ENCODE results near the gene ZNF428. TPM values are rescaled to one million over a fixed set of nuclear protein-coding genes. Genes with fewer than 3 reads are reported as not detected.
A peak's percentile ranks its signal among the peaks of the same experiment; 100 is the strongest.
"Not testable (repeated sequence)": the region's sequence is repeated elsewhere in the genome, so short reads cannot be mapped to it uniquely, and the experiment has no call there.

The ZNF428 gene
- total and polyA plus RNA-seq, 2 experiments from 2014 or later = 40.2 to 74.9 TPM

- Histone ChIP-seq H3K9me3 (ENCODE audit: low read depth) (no peaks in the 10 kb centered on the region), H4K20me1 (ENCODE audit: insufficient read depth, poor library complexity, severe bottlenecking) (no peaks in the 10 kb centered on the region), H2AFZ (no peak overlapping the region), H3K4me3 (no peak overlapping the region), H3K27me3 (no peaks in the 10 kb centered on the region), H3K4me1 (ENCODE audit: insufficient read depth) (no peaks in the 10 kb centered on the region), H3K9me2 (replicated peaks; ENCODE audit: insufficient read depth) (no peaks in the 10 kb centered on the region), H3K36me3 (replicated peaks; ENCODE audit: insufficient read depth, low read depth) (no peaks in the 10 kb centered on the region), H3K4me2 (no peak overlapping the region), H3K79me2 (no peaks in the 10 kb centered on the region), H3K27ac (no peak overlapping the region)
- TF ChIP-seq EZH2phosphoT487 (IDR thresholded peaks at IDR 0.05; ENCODE audit: low read depth, severe bottlenecking, unreplicated experiment) (no peak), CTCF (IDR thresholded peaks at IDR 0.05; ENCODE audit: poor library complexity) (peak; percentile 67), EZH2 (IDR thresholded peaks at IDR 0.05; ENCODE audit: borderline replicate concordance) (no peak)
- WGBS (ENCODE audit: low lambda C conversion rate, missing lambda C conversion rate) = 74% methylated on average over 14 of the region's 14 CpGs
- peak; percentile 78 for DNase-seq (ENCODE audit: low spot score)
Observed at GRCh38 chr19:43651758-43652545, 32.5 kb upstream of the ZNF428 start.

- H3K4me3 ChIP-seq; H2AFZ ChIP-seq; H3K36me3 ChIP-seq (replicated peaks; ENCODE audit: insufficient read depth, low read depth); H3K9me3 ChIP-seq (ENCODE audit: low read depth); DNase-seq (ENCODE audit: low spot score); H3K79me2 ChIP-seq; H3K27ac ChIP-seq; H4K20me1 ChIP-seq (ENCODE audit: insufficient read depth, poor library complexity, severe bottlenecking); H3K4me1 ChIP-seq (ENCODE audit: insufficient read depth); H3K27me3 ChIP-seq; H3K9me2 ChIP-seq (replicated peaks; ENCODE audit: insufficient read depth); H3K4me2 ChIP-seq: not testable (repeated sequence)
- WGBS (ENCODE audit: low lambda C conversion rate, missing lambda C conversion rate) = 94% methylated on average over 6 of the region's 7 CpGs
Observed at GRCh38 chr19:43650276-43650675, 30.8 kb upstream of the ZNF428 start.

- no peaks in the 10 kb centered on the region for H3K79me2 ChIP-seq
- H3K9me2 ChIP-seq (replicated peaks; ENCODE audit: insufficient read depth) = no peaks in the 10 kb centered on the region
- H3K9me3 ChIP-seq (ENCODE audit: low read depth) = no peaks in the 10 kb centered on the region
- DNase-seq (ENCODE audit: low spot score) = no peak
- TF ChIP-seq EZH2phosphoT487 (IDR thresholded peaks at IDR 0.05; ENCODE audit: low read depth, severe bottlenecking, unreplicated experiment) = no peak
- TF ChIP-seq CTCF (IDR thresholded peaks at IDR 0.05; ENCODE audit: poor library complexity) = no peak
- TF ChIP-seq EZH2 (IDR thresholded peaks at IDR 0.05; ENCODE audit: borderline replicate concordance) = no peak
- no peaks in the 10 kb centered on the region for H4K20me1 ChIP-seq (ENCODE audit: insufficient read depth, poor library complexity, severe bottlenecking)
- no peak overlapping the region for H2AFZ ChIP-seq
- H3K4me3 ChIP-seq = no peak overlapping the region
- no peaks in the 10 kb centered on the region for H3K4me1 ChIP-seq (ENCODE audit: insufficient read depth)
- H3K4me2 ChIP-seq = no peak overlapping the region
- no peaks in the 10 kb centered on the region for H3K36me3 ChIP-seq (replicated peaks; ENCODE audit: insufficient read depth, low read depth)
- H3K27me3 ChIP-seq = no peaks in the 10 kb centered on the region
- 100% methylated on average over 2 of the region's 2 CpGs for WGBS (ENCODE audit: low lambda C conversion rate, missing lambda C conversion rate)
- no peak overlapping the region for H3K27ac ChIP-seq
Observed at GRCh38 chr19:43649514-43649913, 30.1 kb upstream of the ZNF428 start.

GRCh38 chr19:43648633-43649032 lies 29.2 kb upstream of the ZNF428 start:
- no peak overlapping the region for H3K4me2 ChIP-seq
- no peak overlapping the region for H2AFZ ChIP-seq
- TF ChIP-seq EZH2 (IDR thresholded peaks at IDR 0.05; ENCODE audit: borderline replicate concordance) (no peak), EZH2phosphoT487 (IDR thresholded peaks at IDR 0.05; ENCODE audit: low read depth, severe bottlenecking, unreplicated experiment) (no peak), CTCF (IDR thresholded peaks at IDR 0.05; ENCODE audit: poor library complexity) (no peak)
- 99% methylated on average over 6 of the region's 6 CpGs for WGBS (ENCODE audit: low lambda C conversion rate, missing lambda C conversion rate)
- no peaks in the 10 kb centered on the region for H3K4me1 ChIP-seq (ENCODE audit: insufficient read depth)
- no peaks in the 10 kb centered on the region for H3K79me2 ChIP-seq
- no peak overlapping the region for H3K4me3 ChIP-seq
- H4K20me1 ChIP-seq (ENCODE audit: insufficient read depth, poor library complexity, severe bottlenecking) = no peaks in the 10 kb centered on the region
- H3K36me3 ChIP-seq (replicated peaks; ENCODE audit: insufficient read depth, low read depth) = no peaks in the 10 kb centered on the region
- no peaks in the 10 kb centered on the region for H3K9me3 ChIP-seq (ENCODE audit: low read depth)
- no peaks in the 10 kb centered on the region for H3K9me2 ChIP-seq (replicated peaks; ENCODE audit: insufficient read depth)
- DNase-seq (ENCODE audit: low spot score) = no peak
- H3K27ac ChIP-seq = no peak overlapping the region
- H3K27me3 ChIP-seq = no peaks in the 10 kb centered on the region
